Measurements from ENCODE around the gene LXN.
A peak's percentile ranks its signal among the peaks of the same experiment; 100 is the strongest.
"Not testable (repeated sequence)": the region's sequence is repeated elsewhere in the genome, so short reads cannot be mapped to it uniquely, and the experiment has no call there.

The LXN gene

DNA sequence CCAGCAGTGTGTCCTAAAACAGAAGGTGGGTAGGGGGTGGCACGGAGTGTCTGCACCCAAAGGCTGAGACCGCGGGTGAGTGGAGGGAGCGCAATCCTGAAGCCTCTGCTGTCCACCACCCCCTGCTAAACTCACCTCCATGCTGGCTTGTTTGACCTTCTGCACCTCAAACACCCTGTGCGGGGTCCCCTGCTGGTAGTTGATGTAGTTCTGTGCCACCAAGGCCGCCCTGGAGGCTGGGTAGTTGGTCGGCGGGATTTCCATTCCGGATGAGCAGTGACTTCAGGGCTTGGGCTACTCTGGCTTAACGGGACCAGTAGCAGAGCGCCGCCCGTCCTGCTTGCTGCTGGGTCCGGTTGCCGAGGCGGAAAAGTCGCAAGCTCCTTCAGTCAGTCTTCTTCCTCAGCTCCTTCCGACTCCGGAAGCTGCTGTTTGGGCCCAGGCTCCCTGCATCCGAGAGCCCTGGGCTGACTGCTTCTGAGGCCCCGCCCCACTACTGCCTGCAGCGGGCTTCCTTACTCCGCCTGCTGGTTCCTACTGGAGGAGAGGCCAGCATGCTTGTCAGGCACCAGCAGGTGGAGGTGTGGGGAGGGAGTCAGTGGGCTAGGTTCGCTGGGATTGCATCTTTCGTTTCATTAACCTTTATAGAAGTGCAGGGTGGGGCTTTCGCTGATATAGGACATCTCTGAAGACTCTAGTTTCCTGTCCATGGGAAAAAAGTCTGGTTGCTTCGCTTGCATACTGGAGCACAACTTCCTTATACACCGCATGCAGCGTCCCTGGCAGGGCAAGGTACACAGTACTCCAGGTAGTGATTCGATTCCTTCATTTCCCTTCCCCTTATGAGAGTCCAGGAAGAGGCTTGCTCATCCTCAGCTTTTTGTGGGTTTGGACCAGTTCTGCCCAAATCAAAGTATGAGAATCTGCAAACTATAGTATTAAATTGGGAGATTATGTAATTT is at the start of gene LXN:
Gene LXN (minus strand): TSS at position 434 of the 962 bp plus-strand sequence. CDS start 170 bp downstream, at position 264.
- DNase-seq, result peak; percentile 73

- no peak for DNase-seq
Measured at GRCh38 chr3:158722108-158722507, 49.7 kb upstream of the LXN start.

- no peak for DNase-seq
Measured at GRCh38 chr3:158718490-158719170, 46.2 kb upstream of the LXN start.

DNA sequence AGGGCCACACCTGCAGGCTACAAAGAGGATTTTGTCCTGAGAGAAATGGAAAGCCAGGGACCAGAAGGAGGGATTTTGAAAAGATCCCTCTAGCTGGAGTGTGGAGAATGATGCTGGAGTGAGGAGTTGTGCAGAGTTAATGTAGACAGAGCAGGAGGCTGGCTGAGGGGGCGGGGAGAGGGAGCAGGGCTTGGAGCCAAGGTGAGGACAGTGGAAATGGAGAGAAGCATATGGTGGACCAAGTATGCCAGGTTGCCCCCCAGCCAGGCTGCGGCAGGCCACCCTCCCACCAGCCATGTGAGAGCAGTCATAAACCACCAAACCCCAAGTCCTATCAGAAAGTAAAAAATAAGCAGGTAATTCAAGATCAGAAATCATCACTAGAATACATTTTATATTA is 45.1 kb upstream of the LXN start:
- no peak for DNase-seq

- DNase-seq, result peak; percentile 72
Measured at GRCh38 chr3:158713094-158713499, 40.6 kb upstream of the LXN start.

DNA sequence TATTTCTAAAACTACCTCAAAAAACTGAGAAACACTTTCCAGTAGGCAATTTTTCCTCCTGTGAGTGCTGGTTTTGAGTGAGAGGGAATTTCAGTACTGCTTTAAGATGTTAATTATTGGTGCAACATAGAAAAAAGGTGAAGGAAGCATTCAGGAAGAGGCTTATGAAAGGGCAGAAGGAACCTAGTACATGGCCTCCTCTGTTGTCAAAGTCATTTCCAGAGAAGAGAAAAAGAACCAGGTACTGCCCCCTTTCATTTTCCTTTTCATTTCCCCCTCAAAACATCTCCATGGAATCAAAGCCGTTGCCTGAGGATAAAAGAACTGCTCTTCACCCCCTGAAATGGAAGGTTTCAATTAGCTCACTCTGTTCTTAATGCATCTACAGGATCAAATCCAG is 40.0 kb upstream of the LXN start:
- no peak for DNase-seq

- DNase-seq, result peak; percentile 81
Measured at GRCh38 chr3:158711886-158712285, 39.4 kb upstream of the LXN start.

GRCh38 chr3:158710601-158711000 is 38.2 kb upstream of the LXN start:
- DNase-seq, result no peak

DNA sequence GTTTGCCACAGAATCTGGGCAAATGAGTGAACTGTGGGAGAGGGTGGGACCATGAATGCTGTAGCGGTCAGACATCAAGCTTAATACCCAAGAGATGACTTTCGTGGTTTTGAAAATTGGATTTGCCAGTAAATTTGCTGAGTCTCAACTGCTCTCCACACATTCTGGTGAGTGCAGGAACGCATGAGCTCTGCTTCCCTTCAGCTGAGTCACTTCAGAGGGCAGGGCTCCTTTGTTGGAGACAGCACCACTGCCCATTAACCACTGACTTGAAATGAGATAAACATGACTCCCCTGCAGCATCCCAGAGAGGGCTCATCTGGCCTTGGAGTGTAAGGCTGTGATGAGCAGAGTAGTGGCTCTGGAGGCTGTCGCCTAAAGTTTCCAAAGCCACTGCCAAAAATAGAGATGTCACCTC is 37.2 kb upstream of the LXN start:
- no peak for DNase-seq

DNA sequence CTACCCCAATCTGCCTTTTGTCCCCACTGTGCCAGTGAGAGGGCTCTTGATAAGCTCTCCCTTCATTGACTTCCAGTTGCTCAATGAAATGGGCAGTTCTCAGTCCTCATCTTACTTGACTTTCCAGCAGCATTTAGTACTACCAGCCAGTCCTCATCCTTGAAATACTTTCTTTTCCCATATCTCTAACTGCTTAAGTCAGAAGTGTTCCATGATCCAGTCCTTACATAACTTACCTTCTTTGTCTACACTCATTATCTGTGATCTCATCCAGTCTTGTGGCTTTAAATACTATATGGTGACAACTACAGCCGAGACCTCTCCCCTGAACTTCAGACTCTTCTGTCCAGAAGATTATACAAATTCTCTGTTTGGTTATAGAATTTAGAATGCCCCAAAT is 31.1 kb upstream of the LXN start:
- DNase-seq, result no peak

DNA sequence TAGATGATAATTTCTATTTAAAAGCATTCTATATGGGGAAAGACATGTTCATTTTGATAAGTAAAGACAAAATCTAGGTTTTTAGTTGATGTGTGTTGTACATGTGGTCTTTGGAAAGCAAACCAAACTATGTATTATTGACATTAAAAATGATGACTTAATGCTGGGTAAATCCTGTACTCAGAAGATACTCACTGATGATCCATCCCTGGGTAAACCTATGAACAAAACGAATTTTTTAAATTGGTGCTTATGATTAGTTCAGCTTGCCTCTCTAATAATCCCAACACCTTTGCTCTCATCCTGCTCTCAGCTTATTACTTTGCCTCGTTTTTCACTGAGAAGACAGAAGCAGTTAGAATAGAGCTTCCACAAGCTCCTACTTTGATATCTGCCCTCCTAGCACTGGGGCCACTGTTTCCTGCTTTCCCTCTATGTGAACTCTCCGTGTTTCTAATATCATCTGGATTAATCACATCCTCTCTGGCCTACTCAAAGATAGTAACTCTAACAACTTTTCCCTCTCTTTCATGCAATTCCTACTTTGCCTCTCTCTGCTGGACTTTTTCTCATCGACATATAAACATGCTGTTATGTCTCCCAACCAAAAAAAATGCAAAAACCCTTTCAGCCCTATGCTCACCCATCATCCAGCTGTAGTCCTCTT is 30.5 kb upstream of the LXN start:
- DNase-seq, result no peak

DNA sequence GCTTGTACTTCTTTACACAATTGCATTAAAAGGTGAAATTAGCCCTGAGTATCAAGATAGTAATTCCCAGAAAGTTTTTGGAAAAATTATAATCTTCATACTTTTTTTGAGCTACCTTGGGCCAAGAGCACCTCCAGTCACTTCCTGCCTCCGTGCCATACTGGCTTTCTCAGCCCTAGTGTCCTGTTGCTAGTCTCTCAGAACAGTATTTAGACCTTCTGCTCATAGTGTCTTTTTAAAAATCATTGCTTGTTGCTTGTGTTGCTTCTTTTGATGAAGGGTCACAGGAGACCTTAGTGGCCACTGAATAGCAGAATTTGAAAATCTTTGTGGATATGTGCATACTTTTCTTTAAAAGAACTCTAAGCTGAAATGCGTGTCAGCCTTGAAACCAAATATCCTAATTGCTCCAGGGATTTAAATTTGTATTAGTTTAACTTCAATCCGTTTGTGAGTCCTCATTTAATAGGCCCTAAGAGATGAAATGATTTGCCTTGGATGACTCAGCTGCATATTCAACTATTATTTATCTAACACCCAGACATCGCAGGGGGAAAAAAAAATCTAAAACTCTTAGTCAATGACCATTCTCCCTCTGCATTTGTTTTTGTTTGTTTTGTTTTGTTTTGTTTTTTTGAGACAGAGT is 29.1 kb upstream of the LXN start:
- DNase-seq, result no peak

DNA sequence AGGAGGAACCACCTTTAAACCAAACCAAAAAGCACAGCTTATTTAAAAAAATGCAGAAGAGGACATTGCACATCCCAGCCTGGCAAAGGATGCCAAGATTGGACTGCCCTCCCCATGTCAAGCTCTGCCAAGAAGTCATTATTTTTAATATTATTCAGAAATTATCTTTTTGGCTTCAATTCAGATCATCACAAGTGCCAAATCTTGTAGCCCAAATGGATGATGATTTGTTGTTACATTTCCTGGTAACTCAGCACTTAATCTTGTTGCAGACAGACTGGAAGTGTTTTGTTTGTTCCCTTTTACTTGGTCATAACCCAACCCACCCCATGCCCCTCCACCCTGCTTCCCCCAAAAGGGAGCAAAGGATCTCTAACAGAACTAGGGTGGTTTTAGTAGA is 28.1 kb upstream of the LXN start:
- DNase-seq, result no peak

DNA sequence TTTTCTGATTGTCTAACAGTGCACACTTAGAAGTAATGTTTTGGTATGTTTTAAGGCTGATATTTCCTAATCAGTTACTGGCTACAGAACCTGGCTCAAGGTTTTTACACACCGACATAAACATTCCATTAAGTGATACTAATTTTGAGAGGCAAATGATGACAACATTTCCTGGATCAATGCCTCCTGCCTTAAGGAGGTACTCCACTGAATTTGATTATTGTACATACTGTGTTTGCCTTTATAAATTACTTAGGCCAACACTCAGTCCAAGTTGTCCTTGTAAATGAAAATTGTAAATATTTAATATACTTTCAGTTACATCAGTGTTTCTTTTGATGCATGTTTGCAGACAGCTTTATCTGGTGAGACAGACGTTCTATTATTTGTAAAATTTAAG is 24.2 kb upstream of the LXN start:
- no peak for DNase-seq

GRCh38 chr3:158693866-158694456 is 21.5 kb upstream of the LXN start:
- DNase-seq, result not testable (repeated sequence)

DNA sequence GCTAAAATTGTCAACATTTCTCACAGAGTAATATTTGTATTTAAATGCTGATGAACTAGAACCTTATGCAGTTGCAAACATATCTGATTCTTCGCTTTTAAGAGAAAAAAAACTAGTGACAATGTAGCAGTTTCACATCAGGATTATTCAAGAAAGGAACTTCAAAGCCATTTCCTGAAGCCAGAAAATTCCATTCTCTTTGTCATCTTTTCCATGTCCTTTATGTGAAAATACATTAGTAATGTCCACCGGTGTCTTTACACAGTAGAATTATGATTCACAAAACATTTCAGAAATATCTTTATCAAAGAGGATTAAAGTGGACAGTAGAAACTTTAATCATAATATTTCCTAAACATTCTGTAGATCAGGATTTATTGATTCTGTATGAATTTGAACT is 12.7 kb upstream of the LXN start:
- no peak for DNase-seq

DNA sequence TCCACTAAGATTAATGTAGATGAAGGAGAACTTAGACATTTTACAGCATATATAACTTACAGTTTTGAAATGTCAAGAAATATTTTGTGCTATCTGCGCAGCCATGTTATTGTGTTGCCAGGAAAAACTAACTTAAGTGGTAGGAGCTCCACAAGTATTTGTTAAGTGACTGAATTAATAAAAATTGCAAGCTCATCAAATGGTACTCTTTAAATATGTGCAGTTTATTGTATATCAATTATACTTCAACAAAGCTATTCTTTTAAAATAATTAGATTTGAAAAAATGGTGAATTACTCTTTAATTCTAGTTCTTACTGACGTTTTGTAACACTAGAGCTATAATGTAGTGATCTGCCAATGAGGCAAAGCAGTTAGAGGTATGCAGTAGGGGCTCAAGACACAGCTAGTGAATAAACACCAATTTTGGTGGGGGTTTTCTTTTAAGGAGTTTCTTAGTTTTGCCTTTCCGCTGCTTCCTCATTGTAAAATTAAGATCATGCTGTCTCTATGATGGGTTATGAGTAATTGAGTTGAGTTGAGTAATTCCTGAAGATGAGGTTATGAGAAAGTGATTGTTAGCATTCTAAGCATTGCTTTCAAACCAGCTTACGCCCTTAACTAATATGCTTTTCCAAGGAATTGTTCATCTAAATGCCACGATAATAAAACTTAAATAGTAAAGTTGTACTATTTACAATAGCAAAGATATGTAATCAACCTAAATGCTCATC is 10.9 kb upstream of the LXN start:
- peak; percentile 28 for DNase-seq

DNA sequence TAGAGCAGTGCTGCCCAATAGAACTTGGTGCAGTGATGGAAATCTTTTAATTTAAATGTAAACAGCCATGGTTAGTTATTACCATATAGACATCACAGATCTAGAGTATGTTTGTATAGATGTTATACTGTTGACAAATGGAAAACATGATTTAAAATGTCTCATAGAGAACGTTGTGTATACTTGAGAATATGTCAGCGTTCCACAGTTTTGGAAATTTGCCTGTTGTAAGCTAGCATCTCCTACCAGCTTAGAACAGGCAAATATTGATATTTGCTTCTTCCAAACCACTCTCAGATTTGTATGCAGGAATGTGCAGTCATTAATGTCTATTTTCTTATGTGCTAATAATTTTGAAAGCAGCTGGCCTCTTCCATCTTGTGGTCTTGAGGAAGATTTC is 8.4 kb upstream of the LXN start:
- no peak for DNase-seq

- DNase-seq, result no peak
Measured at GRCh38 chr3:158679547-158680000, 7.1 kb upstream of the LXN start.

GRCh38 chr3:158678687-158679086 is 6.2 kb upstream of the LXN start:
- DNase-seq, result no peak

- no peak for DNase-seq
Measured at GRCh38 chr3:158671821-158672214, 630 bp downstream of the LXN start.

- no peak for DNase-seq
Measured at GRCh38 chr3:158668506-158668905, 3.9 kb downstream of the LXN start.
